Endothelial cell of umbilical vein (primary cell): ENCODE results near the gene IFNA7. TPM values are rescaled to one million over a fixed set of nuclear protein-coding genes. Genes with fewer than 3 reads are reported as not detected.
"Not testable (repeated sequence)": the region's sequence is repeated elsewhere in the genome, so short reads cannot be mapped to it uniquely, and the experiment has no call there.

Source experiments
- BruUV-seq: library from RNA; stranded (reverse); fragments of 400-500 nt; replicated peaks from 2 replicates; lab custom pipeline; 2021; lab: Mats Ljungman, UMichigan
- CTCF ChIA-PET: fragments of 300-600, 350-600 bp; sonication (Branson Sonifier 250); formaldehyde crosslinking; loops from one replicate; lab custom pipeline; 2021; ENCODE audit warnings: antibody characterized with exemption, inconsistent platforms; lab: Charles Lee
- POLR2A ChIA-PET: fragments of 300-600, 350-600 bp; sonication (Branson Sonifier 250); formaldehyde crosslinking; loops from one replicate; lab custom pipeline; 2021; ENCODE audit warnings: antibody characterized with exemption, inconsistent platforms; lab: Charles Lee
- DNase-seq: peaks from one replicate; pipeline ENCODE4 v3.0.0-alpha.2; 2011; ENCODE audit warnings: low read depth, low spot score
- FAIRE-seq: peaks from 2 replicates; lab custom pipeline; 2011; peaks lifted over from hg19 to GRCh38; lab: Jason Lieb, UNC
- H2AFZ ChIP-seq: 2 replicates; pipeline ENCODE4 v1.6.0; 2012; ENCODE audit warnings: low read depth, low read length, control low read depth, inconsistent platforms
- H3K27ac ChIP-seq: 2 replicates; pipeline ENCODE4 v1.5.1; 2011; ENCODE audit warnings: low read depth, mild to moderate bottlenecking, control low read depth, low read length, moderate library complexity; ENCODE audit not compliant: insufficient read depth
- H3K27me3 ChIP-seq, 2 experiments: 2 replicates each; pipeline versions ENCODE4 v1.6.0 to v1.6.1; 2011; ENCODE audit warnings: low read length in 2 of 2, mixed read lengths in 1 of 2; ENCODE audit not compliant: control insufficient read depth in 2 of 2, insufficient read depth in 2 of 2
- H3K36me3 ChIP-seq, 2 experiments: 2 replicates in 1 of 2; 3 replicates in 1 of 2; pipeline ENCODE4 v1.5.1; 2011; ENCODE audit warnings: low read length in 2 of 2, mild to moderate bottlenecking in 1 of 2, moderate library complexity in 1 of 2; ENCODE audit not compliant: control insufficient read depth in 2 of 2, insufficient read depth in 2 of 2; ENCODE audit errors: extremely low read depth in 1 of 2
- H3K4me1 ChIP-seq: 3 replicates; pipeline ENCODE4 v1.5.1; 2011; ENCODE audit warnings: mild to moderate bottlenecking, low read length; ENCODE audit not compliant: control insufficient read depth, insufficient read depth; ENCODE audit errors: extremely low read depth
- H3K4me2 ChIP-seq: 2 replicates; pipeline ENCODE4 v1.6.1; 2011; ENCODE audit warnings: low read length, control low read depth, mixed read lengths; ENCODE audit not compliant: insufficient read depth
- H3K4me3 ChIP-seq, 3 experiments: fragments of 200-600 bp in 1 of 3; sonication (generic), shearing (Covaris generic) in 1 of 3; replicated peaks in 1 of 3; 2 replicates each; pipeline ENCODE4 v1.5.1; 2011 to 2016; ENCODE audit warnings: control low read depth in 3 of 3, low read length in 3 of 3, mild to moderate bottlenecking in 2 of 3, inconsistent platforms in 1 of 3, low read depth in 1 of 3, moderate library complexity in 1 of 3; ENCODE audit not compliant: insufficient read depth in 1 of 3
- H3K79me2 ChIP-seq: 2 replicates; pipeline ENCODE4 v1.6.0; 2012; ENCODE audit warnings: low read length, inconsistent platforms; ENCODE audit not compliant: control insufficient read depth, insufficient read depth
- H3K9ac ChIP-seq: replicated peaks from 2 replicates; pipeline ENCODE3; 2011; ENCODE audit warnings: low read length, control low read depth; ENCODE audit not compliant: insufficient read depth; ENCODE audit errors: extremely low read depth
- H3K9me1 ChIP-seq: replicated peaks from 3 replicates; pipeline ENCODE4 v1.6.0; 2011; ENCODE audit warnings: mild to moderate bottlenecking, low read length; ENCODE audit not compliant: control insufficient read depth, insufficient read depth; ENCODE audit errors: extremely low read depth
- H3K9me3 ChIP-seq: replicated peaks from 2 replicates; pipeline ENCODE4 v1.5.1; 2012; ENCODE audit warnings: low read length, inconsistent platforms; ENCODE audit not compliant: control insufficient read depth, insufficient read depth
- H4K20me1 ChIP-seq: replicated peaks from 2 replicates; pipeline ENCODE3; 2011; ENCODE audit warnings: mild to moderate bottlenecking, low read length; ENCODE audit not compliant: control insufficient read depth, insufficient read depth; ENCODE audit errors: extremely low read depth
- CTCF ChIP-seq, 2 donors: IDR thresholded peaks; 1 replicate in 1 of 2; 2 replicates in 1 of 2; pipeline ENCODE4 v1.5.1; 2011; ENCODE audit warnings: low read length in 2 of 2, mild to moderate bottlenecking in 2 of 2, moderate library complexity in 2 of 2, control low read depth in 1 of 2, inconsistent platforms in 1 of 2, low read depth in 1 of 2; ENCODE audit not compliant: insufficient read depth in 1 of 2; ENCODE audit errors: extremely low read depth in 1 of 2
- EZH2 ChIP-seq: IDR thresholded peaks from 2 replicates; pipeline ENCODE4 v1.6.1; 2012; ENCODE audit warnings: borderline replicate concordance, low read depth, mild to moderate bottlenecking, moderate library complexity, low read length, inconsistent platforms; ENCODE audit not compliant: severe bottlenecking
- FOS ChIP-seq: IDR thresholded peaks from 2 replicates; pipeline ENCODE4 v1.6.1; 2011; ENCODE audit warnings: mild to moderate bottlenecking, low read length, moderate library complexity, borderline replicate concordance; ENCODE audit not compliant: insufficient read depth
- GATA2 ChIP-seq: IDR thresholded peaks from 2 replicates; pipeline ENCODE4 v1.7.0; 2011; ENCODE audit warnings: low read depth, mild to moderate bottlenecking, moderate library complexity, mixed read lengths, low read length; ENCODE audit not compliant: insufficient read length, insufficient read depth
- JUN ChIP-seq: IDR thresholded peaks from 2 replicates; pipeline ENCODE4 v1.6.1; 2011; ENCODE audit warnings: borderline replicate concordance, low read depth; ENCODE audit not compliant: insufficient read length, insufficient read depth
- MAX ChIP-seq: IDR thresholded peaks from 2 replicates; pipeline ENCODE4 v1.6.1; 2011; ENCODE audit not compliant: insufficient read depth, insufficient read length
- MYC ChIP-seq: IDR thresholded peaks from one replicate; pipeline ENCODE4 v1.6.1; 2011; ENCODE audit warnings: mild to moderate bottlenecking, low read depth, low read length
- POLR2A ChIP-seq: IDR thresholded peaks from 2 replicates; pipeline ENCODE4 v1.6.1; 2012; ENCODE audit warnings: low read depth, mild to moderate bottlenecking, control low read depth, low read length
- POLR2AphosphoS5 ChIP-seq: IDR thresholded peaks from 2 replicates; pipeline ENCODE4 v1.6.1; 2012; ENCODE audit warnings: low read depth, mild to moderate bottlenecking, control low read depth, low read length, moderate library complexity; ENCODE audit not compliant: insufficient read depth
- dilution Hi-C: fragments of 300-500 bp; cut with MboI; formaldehyde crosslinking; loops from one replicate; pipeline ENCODE4 v1.15.0; 2019; ENCODE audit warnings: low sequenced_read_pairs; ENCODE audit not compliant: extremely low pct_ligation_motif_present
- intact Hi-C: fragments of 100-400 bp; cut with micrococcal nuclease; formaldehyde crosslinking; loops from one replicate; pipeline ENCODE4 v1.10.0; 2022
- polyA plus RNA-seq, 4 experiments: library from polyadenylated mRNA; depleted of rRNA in 3 of 4; stranded (reverse) in 3 of 4; unstranded in 1 of 4; fragments of >200 nt; gene quantifications; 2 replicates each; pipeline versions ENCODE4 v1.2.1 to v1.2.3, GENCODE V29; 2011 to 2012; ENCODE audit warnings: missing spikeins in 1 of 4
- total RNA-seq: library from RNA; stranded (reverse); gene quantifications from 2 replicates; pipeline ENCODE4 v1.2.3, GENCODE V29; 2021

IFNA7 gene
- total and polyA plus RNA-seq, 2 donors (not counting 3 experiments of a cell fraction or from before 2014, with no cell fraction given), result not detected

GRCh38 chr9:21171351-21171750 is 30.7 kb downstream of the IFNA7 start:
- CTCF ChIA-PET, result no interaction called here
- BruUV-seq, result no TSS peak
- Histone ChIP-seq H3K9me1 (no peaks in the 10 kb centered on the region), H3K9ac (no peak overlapping the region), H3K27me3 (peaks cover 5 to 28% of the 10 kb centered on the region in 2 experiments), H3K4me3 (no peak overlapping the region), H3K36me3 (no peaks in the 10 kb centered on the region), H3K4me1 (no peaks in the 10 kb centered on the region), H3K9me3 (no peaks in the 10 kb centered on the region), H3K4me2 (no peak overlapping the region), H2AFZ (no peak overlapping the region), H4K20me1 (no peaks in the 10 kb centered on the region), H3K79me2 (no peaks in the 10 kb centered on the region), H3K27ac (no peak overlapping the region)
- POLR2A ChIA-PET, result no interaction called here
- no peak for FAIRE-seq
- no peak for TF ChIP-seq CTCF (IDR thresholded peaks at IDR 0.05; ENCODE audit: extremely low read depth in 1 of 2, insufficient read depth in 1 of 2, low read depth in 1 of 2, low read length in 2 of 2)
- TF ChIP-seq GATA2, result no peak
- no peak for TF ChIP-seq JUN
- no peak for TF ChIP-seq EZH2
- no peak for TF ChIP-seq POLR2A
- no peak for TF ChIP-seq FOS
- TF ChIP-seq POLR2AphosphoS5, result no peak
- no peak for TF ChIP-seq MYC
- no peak for TF ChIP-seq MAX
- intact Hi-C loops (no loop called here), dilution Hi-C loops (no loop called here)
- no peak for DNase-seq

- H3K79me2 ChIP-seq, H2AFZ ChIP-seq, H4K20me1 ChIP-seq, FAIRE-seq, BruUV-seq, intact Hi-C loops, H3K4me3 ChIP-seq, H3K9me3 ChIP-seq, CTCF ChIA-PET, H3K9ac ChIP-seq, H3K9me1 ChIP-seq, H3K4me1 ChIP-seq, H3K36me3 ChIP-seq, dilution Hi-C loops, DNase-seq, H3K4me2 ChIP-seq, POLR2A ChIA-PET, H3K27ac ChIP-seq: not testable (repeated sequence)
- H3K27me3 ChIP-seq, result peaks cover 0 to 15% of the 10 kb centered on the region in 2 experiments
These were observed 35.4 kb downstream of the IFNA7 start, which contains the start of gene IFNA21 for GRCh38 chr9:21166560-21166959. Gene IFNA21 (minus strand): TSS chr9:21166660. CDS start chr9:21166612, 48 bp downstream.
